Stimulated activated naive B cell treated with anti-CD40 and anti-IgM and Interleukin-4, amounts not matched to agents 10 μg/mL and 1 μg/mL and 100 μg/mL, for 72 hours (primary cell): Measurements from ENCODE around the gene SOAT1.
"Not testable (repeated sequence)": the region's sequence is repeated elsewhere in the genome, so short reads cannot be mapped to it uniquely, and the experiment has no call there.

Source experiments
- ATAC-seq, 2 donors: fragments of 150-1000 bp; cut with Tn5 transposase; replicated peaks; 2 replicates each; pipeline ENCODE4 v1.10.0; 2021; ENCODE audit warnings: moderate library complexity in 1 of 2
- DNase-seq: peaks from one replicate; pipeline ENCODE4 v3.0.0; 2021
- H3K27ac Mint-ChIP-seq: one replicate; pipeline ENCODE4 v1.8.0; 2022; ENCODE audit warnings: mild to moderate bottlenecking, mixed read lengths
- H3K27me3 Mint-ChIP-seq, 2 donors: one replicate each; pipeline ENCODE4 v1.8.0; 2022; ENCODE audit warnings: mixed read lengths in 2 of 2
- H3K36me3 Mint-ChIP-seq, 2 donors: one replicate each; pipeline ENCODE4 v1.8.0; 2022; ENCODE audit warnings: mixed read lengths in 2 of 2, mild to moderate bottlenecking in 1 of 2
- H3K4me1 Mint-ChIP-seq, 2 donors: one replicate each; pipeline ENCODE4 v1.8.0; 2022; ENCODE audit warnings: mixed read lengths in 2 of 2, mild to moderate bottlenecking in 1 of 2
- H3K4me3 Mint-ChIP-seq, 2 donors: one replicate each; pipeline ENCODE4 v1.8.0; 2022; ENCODE audit warnings: mild to moderate bottlenecking in 2 of 2, mixed read lengths in 2 of 2, moderate library complexity in 1 of 2
- H3K9me3 Mint-ChIP-seq, 2 donors: one replicate each; pipeline ENCODE4 v1.8.0; 2022; ENCODE audit warnings: mixed read lengths in 2 of 2, mild to moderate bottlenecking in 1 of 2

Gene SOAT1

GRCh38 chr1:179351281-179351680, 57.7 kb downstream of the SOAT1 start:
- Mint-ChIP-seq H3K4me1 (no peaks in the 10 kb centered on the region), H3K36me3 (peaks cover 46 to 56% of the 10 kb centered on the region in 2 donors), H3K27ac (no peak overlapping the region), H3K27me3 (no peaks in the 10 kb centered on the region), H3K4me3 (no peak overlapping the region), H3K9me3 (no peaks in the 10 kb centered on the region)
- DNase-seq: no peak
- ATAC-seq: no peak

GRCh38 chr1:179352236-179352635, 58.6 kb downstream of the SOAT1 start:
- peaks cover 47 to 49% of the 10 kb centered on the region in 2 donors for H3K36me3 Mint-ChIP-seq
- no peak overlapping the region for H3K27ac Mint-ChIP-seq
- DNase-seq (no peak), ATAC-seq (no peak)
- H3K4me1 Mint-ChIP-seq: no peaks in the 10 kb centered on the region
- H3K27me3 Mint-ChIP-seq: no peaks in the 10 kb centered on the region
- H3K9me3 Mint-ChIP-seq: no peaks in the 10 kb centered on the region
- H3K4me3 Mint-ChIP-seq: no peak overlapping the region

- Mint-ChIP-seq H3K27me3 (no peaks in the 10 kb centered on the region), H3K4me1 (no peaks in the 10 kb centered on the region), H3K4me3 (no peak overlapping the region), H3K36me3 (peaks cover 38 to 39% of the 10 kb centered on the region in 2 donors), H3K9me3 (no peaks in the 10 kb centered on the region), H3K27ac (no peak overlapping the region)
- ATAC-seq (no peak), DNase-seq (no peak)
These were observed 59.9 kb downstream of the SOAT1 start for GRCh38 chr1:179353546-179353945.

GRCh38 chr1:179361631-179362030, 68.0 kb downstream of the SOAT1 start:
- not testable (repeated sequence) for H3K27me3 Mint-ChIP-seq, ATAC-seq, H3K36me3 Mint-ChIP-seq, DNase-seq, H3K27ac Mint-ChIP-seq, H3K4me3 Mint-ChIP-seq, H3K9me3 Mint-ChIP-seq
- H3K4me1 Mint-ChIP-seq: peaks cover 0 to 13% of the 10 kb centered on the region in 2 donors

GRCh38 chr1:179365342-179366092, 71.9 kb downstream of the SOAT1 start, which contains the start of gene AXDND1:
AXDND1 (plus strand) TSS chr1:179365971; CDS start chr1:179366510, 539 bp downstream.
- Mint-ChIP-seq H3K36me3 (no peaks in the 10 kb centered on the region), H3K27ac (peak within 1 kb of the TSS; percentile 100)

GRCh38 chr1:179366093-179366800, 72.7 kb downstream of the SOAT1 start:
- DNase-seq: no peak
- peak overlapping the region; percentile 100 for H3K27ac Mint-ChIP-seq
- peaks cover 0 to 13% of the 10 kb centered on the region in 2 donors for H3K4me1 Mint-ChIP-seq
- peak in 1 of 2 donors; percentile 41 for ATAC-seq
- no peaks in the 10 kb centered on the region for H3K9me3 Mint-ChIP-seq
- H3K36me3 Mint-ChIP-seq: no peaks in the 10 kb centered on the region
- no peaks in the 10 kb centered on the region for H3K27me3 Mint-ChIP-seq
- peak overlapping the region; percentile 87 to 89 for H3K4me3 Mint-ChIP-seq

More at GRCh38 chr1:179365342-179366092, 71.9 kb downstream of the SOAT1 start, which contains the start of gene AXDND1:
- peaks cover 0 to 13% of the 10 kb centered on the region in 2 donors for H3K4me1 Mint-ChIP-seq
- DNase-seq (peak; percentile 88), ATAC-seq (peak; percentile 96 to 97)
- peak within 1 kb of the TSS; percentile 87 to 89 for H3K4me3 Mint-ChIP-seq
- H3K27me3 Mint-ChIP-seq: no peaks in the 10 kb centered on the region
- no peaks in the 10 kb centered on the region for H3K9me3 Mint-ChIP-seq

- H3K27ac Mint-ChIP-seq: no peak overlapping the region
- ATAC-seq (peak in 1 of 2 donors; percentile 23), DNase-seq (no peak)
- H3K27me3 Mint-ChIP-seq: peaks cover 0 to 5% of the 10 kb centered on the region in 2 donors
- H3K9me3 Mint-ChIP-seq: no peaks in the 10 kb centered on the region
- no peaks in the 10 kb centered on the region for H3K36me3 Mint-ChIP-seq
- H3K4me1 Mint-ChIP-seq: peaks cover 0 to 13% of the 10 kb centered on the region in 2 donors
- no peak overlapping the region for H3K4me3 Mint-ChIP-seq
These were observed 76.2 kb downstream of the SOAT1 start for GRCh38 chr1:179369751-179370341.

- Mint-ChIP-seq H3K36me3 (no peaks in the 10 kb centered on the region), H3K4me3 (no peak overlapping the region), H3K27ac (no peak overlapping the region), H3K9me3 (no peaks in the 10 kb centered on the region), H3K4me1 (no peaks in the 10 kb centered on the region), H3K27me3 (peaks cover 0 to 5% of the 10 kb centered on the region in 2 donors)
- DNase-seq (no peak), ATAC-seq (no peak)
These were observed 78.6 kb downstream of the SOAT1 start for GRCh38 chr1:179372160-179372559.

GRCh38 chr1:179376223-179376622, 82.6 kb downstream of the SOAT1 start:
- Mint-ChIP-seq H3K27ac (no peak overlapping the region), H3K27me3 (peaks cover 0 to 5% of the 10 kb centered on the region in 2 donors), H3K9me3 (no peaks in the 10 kb centered on the region), H3K4me1 (no peaks in the 10 kb centered on the region), H3K36me3 (no peaks in the 10 kb centered on the region), H3K4me3 (no peak overlapping the region)
- ATAC-seq (no peak), DNase-seq (no peak)

- DNase-seq (no peak), ATAC-seq (no peak)
- Mint-ChIP-seq H3K27ac (no peak overlapping the region), H3K27me3 (no peaks in the 10 kb centered on the region), H3K4me1 (no peaks in the 10 kb centered on the region), H3K4me3 (no peak overlapping the region), H3K36me3 (no peaks in the 10 kb centered on the region), H3K9me3 (no peaks in the 10 kb centered on the region)
These were observed 86.7 kb downstream of the SOAT1 start for GRCh38 chr1:179380299-179380698.

- Mint-ChIP-seq H3K27ac (no peak overlapping the region), H3K9me3 (no peaks in the 10 kb centered on the region), H3K36me3 (no peaks in the 10 kb centered on the region), H3K4me1 (no peaks in the 10 kb centered on the region), H3K4me3 (no peak overlapping the region), H3K27me3 (peaks cover 0 to 5% of the 10 kb centered on the region in 2 donors)
- no peak for ATAC-seq
- DNase-seq: no peak
These were observed 90.4 kb downstream of the SOAT1 start for GRCh38 chr1:179384027-179384426.

GRCh38 chr1:179385510-179385909, 91.9 kb downstream of the SOAT1 start:
- Mint-ChIP-seq H3K4me3 (no peak overlapping the region), H3K9me3 (no peaks in the 10 kb centered on the region), H3K36me3 (no peaks in the 10 kb centered on the region), H3K4me1 (no peaks in the 10 kb centered on the region), H3K27ac (no peak overlapping the region), H3K27me3 (peaks cover 0 to 5% of the 10 kb centered on the region in 2 donors)
- no peak for DNase-seq
- ATAC-seq: no peak

- peaks cover 15 to 20% of the 10 kb centered on the region in 2 donors for H3K36me3 Mint-ChIP-seq
- ATAC-seq (no peak), DNase-seq (no peak)
- H3K4me1 Mint-ChIP-seq: no peaks in the 10 kb centered on the region
- peaks cover 20% of the 10 kb centered on the region in 2 donors for H3K9me3 Mint-ChIP-seq
- H3K27me3 Mint-ChIP-seq: peaks cover 32 to 36% of the 10 kb centered on the region in 2 donors
- no peak overlapping the region for H3K27ac Mint-ChIP-seq
- H3K4me3 Mint-ChIP-seq: no peak overlapping the region
These were observed 100.1 kb downstream of the SOAT1 start for GRCh38 chr1:179393721-179394120.

- not testable (repeated sequence) for DNase-seq, H3K9me3 Mint-ChIP-seq, H3K27ac Mint-ChIP-seq, H3K36me3 Mint-ChIP-seq, ATAC-seq, H3K4me3 Mint-ChIP-seq, H3K4me1 Mint-ChIP-seq
- peaks cover 13 to 26% of the 10 kb centered on the region in 2 donors for H3K27me3 Mint-ChIP-seq
These were observed 105.8 kb downstream of the SOAT1 start for GRCh38 chr1:179399399-179399798.
